GM18505 (cell line): Measurements from ENCODE around the gene AMPH.

Experiments used
- ATAC-seq: cut with Tn5 transposase; IDR thresholded peaks from one replicate; pipeline ENCODE4 v1.9.1; 2021; ENCODE audit not compliant: unreplicated experiment
- POLR2A ChIP-seq: IDR thresholded peaks from 4 replicates; pipeline ENCODE4 v1.6.1; 2011; ENCODE audit warnings: borderline replicate concordance; ENCODE audit not compliant: insufficient read depth, insufficient read length; ENCODE audit errors: extremely low read depth

AMPH gene

DNA sequence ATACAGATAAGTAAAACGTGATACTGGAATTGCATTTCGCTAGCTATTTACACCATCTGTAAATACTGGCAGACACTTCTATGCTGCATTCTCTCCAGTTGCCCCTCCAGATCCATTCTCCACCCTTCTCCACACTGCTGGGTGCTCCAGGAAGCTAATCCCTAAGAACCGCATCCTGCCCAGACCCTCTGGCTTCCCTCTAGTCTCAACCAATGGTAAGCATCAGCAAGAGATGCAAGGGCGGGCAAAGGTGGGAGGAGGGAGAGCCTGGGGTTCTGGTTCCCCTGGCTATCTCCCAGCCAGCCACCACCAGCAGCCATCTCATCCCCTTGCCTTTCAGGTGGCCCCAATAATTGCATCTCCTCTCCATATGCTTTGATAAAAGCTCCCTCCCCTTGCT, 84.4 kb downstream of the AMPH start:
- no peak for TF ChIP-seq POLR2A
- no peak for ATAC-seq

DNA sequence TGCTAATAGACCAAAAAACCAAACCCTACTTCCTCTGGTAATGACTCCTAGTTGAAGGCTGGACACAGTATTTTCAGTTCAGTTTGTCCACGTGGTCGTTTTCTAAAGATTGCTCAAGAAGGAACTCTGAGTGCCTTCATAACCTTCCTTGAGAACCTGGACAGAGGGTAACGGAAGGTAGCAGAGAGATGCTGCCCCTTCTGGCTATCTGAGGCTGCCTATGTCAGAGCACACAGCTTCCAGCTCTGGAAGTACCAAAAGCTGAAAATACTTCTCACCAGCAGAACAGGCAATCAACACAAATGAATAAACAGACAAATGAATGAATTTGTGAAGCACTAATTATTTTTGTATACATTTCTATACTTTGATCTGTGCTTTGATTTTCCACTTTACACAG, 85.2 kb downstream of the AMPH start:
- ATAC-seq: no peak
- TF ChIP-seq POLR2A: no peak

DNA sequence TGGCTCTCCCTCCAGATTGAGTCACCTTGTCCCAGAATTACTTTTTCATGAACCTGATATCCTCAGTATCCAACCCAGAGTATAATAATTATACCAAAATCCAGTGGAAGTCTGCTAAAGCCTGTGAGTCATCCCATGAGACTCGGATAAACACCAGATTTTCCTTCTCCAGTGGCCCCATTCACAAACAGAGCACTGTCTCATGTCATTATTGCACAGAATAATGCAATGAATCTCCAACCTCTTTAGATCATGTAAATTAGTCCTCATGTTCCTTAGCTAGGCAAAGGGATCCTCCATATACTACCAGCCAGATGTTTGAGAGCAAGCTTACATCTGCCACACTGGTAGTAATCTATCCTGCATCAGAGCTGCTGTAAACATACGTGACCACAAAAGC, 89.0 kb downstream of the AMPH start:
- ATAC-seq: no peak
- TF ChIP-seq POLR2A: no peak

DNA sequence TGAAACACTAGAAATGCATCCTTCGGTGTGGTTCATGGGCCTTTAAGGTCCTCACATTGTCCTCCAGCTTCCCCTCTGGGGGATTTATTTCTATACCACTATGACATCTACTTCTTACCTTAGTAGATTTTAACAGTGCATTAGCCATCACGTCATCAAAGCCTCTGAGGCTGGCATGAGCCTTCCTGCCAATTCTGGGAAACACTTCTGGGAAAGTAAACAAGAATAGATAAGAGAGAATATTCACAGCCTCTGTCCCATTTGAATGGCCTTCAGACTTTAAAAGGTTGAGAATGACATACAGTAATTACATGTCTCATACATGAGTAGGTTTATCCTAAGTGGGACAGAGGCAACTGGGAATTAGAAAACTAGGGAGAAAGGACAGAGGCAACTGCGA, 89.7 kb downstream of the AMPH start:
- TF ChIP-seq POLR2A: no peak
- ATAC-seq: no peak

DNA sequence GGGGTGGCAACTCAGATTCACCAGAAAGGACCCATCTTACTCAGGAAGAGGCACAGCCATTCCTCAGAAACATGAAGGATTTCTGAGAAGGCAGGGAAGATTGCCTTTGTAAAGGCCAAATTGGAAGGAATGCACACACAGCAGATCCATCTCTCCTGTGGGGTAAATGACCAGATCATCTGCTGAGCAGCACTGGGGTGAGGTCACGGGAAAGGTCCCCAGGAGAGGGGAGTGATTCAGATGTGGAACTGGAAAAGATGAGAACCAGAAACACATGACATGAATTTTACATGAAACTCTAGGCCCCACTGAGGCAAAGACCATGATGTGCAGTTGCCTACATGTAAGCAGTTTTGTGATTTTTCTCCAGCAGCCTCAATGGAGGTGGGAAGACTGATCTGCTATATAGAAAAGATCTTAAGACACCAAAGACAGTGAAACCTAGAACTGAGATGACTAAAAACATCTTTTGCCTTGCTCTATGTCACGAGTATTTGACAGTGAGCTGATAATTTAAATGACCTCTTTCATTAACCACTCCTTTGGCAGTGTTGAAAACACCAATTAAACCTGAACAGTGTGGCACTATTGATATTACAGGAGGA, 91.6 kb downstream of the AMPH start:
- ATAC-seq: no peak
- TF ChIP-seq POLR2A: no peak

DNA sequence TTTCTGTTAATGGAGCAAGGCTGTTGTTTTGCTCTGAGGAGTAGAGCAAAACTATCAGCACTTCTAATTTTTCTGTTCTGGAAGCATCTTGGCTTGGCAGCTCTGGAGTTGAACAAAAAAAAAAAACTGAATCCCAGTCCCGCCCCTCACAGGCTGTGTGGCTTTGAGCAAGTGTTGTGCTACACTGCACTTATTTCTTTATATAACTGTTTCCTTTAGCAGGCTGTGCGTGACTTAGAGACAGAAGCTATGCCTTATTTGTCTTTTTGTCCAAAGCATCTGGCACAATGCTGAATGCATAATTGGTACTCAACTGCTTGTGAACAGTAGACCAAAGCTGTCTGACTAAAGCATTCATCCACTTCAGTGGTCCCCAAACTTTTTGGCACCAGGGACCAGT, 96.1 kb downstream of the AMPH start:
- TF ChIP-seq POLR2A: no peak
- ATAC-seq: no peak

DNA sequence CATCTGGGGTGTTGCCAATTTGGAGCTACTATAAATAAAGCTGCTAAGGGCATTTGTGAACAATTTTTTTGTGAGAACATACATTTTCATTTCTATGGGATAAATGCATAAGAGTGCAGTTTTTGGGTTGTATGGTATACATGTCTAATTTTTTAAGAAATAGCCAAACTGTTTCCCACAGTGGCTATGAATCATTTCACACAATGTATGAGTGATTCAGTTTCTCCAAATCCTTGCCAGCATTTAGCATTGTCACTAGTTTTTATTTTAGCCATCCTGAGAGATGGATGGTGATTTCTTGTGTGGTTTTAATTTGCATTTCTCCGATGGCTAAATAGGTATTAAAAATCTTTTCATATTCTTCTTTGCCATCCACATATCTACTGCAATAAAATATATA, 105.3 kb downstream of the AMPH start:
- ATAC-seq: no peak
- no peak for TF ChIP-seq POLR2A

DNA sequence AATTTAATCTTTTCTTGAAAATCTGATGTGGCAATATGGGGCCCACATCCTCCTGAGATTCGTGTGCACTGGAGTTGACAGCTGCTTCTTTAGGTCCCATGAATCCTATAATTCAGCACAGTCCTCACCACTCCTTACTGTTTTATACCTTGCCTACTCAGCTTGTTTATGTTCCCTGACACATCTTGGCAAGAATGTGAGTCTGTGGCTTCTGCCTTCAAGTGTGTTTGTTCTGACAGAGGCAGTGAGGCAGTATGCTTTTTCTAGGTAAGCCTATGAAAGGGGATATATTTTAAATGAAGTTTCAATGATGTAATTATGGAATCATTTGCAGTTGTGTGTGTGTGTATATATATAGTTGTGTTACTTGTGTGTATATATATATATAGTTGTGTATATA, 106.4 kb downstream of the AMPH start:
- ATAC-seq: no peak
- TF ChIP-seq POLR2A: no peak

DNA sequence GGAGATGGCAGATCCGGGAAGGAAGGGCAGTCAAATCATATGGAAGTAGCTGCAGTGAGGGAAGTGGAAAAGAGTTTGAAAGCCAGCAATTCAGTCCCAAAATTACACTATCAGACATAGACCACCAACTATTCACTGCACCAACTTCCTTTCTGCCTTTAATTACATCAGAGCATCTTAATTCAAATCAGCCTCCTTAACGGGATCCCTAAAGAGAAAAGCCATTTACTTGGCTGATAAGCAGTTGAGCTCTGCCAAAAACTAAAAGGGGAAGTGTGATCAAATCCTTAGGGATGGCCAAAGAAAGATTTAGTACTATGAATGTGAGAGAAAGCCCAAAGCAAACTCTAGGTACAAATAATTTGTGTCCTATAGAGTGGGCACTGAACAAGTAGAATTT, 110.4 kb downstream of the AMPH start:
- ATAC-seq: no peak
- TF ChIP-seq POLR2A: no peak

DNA sequence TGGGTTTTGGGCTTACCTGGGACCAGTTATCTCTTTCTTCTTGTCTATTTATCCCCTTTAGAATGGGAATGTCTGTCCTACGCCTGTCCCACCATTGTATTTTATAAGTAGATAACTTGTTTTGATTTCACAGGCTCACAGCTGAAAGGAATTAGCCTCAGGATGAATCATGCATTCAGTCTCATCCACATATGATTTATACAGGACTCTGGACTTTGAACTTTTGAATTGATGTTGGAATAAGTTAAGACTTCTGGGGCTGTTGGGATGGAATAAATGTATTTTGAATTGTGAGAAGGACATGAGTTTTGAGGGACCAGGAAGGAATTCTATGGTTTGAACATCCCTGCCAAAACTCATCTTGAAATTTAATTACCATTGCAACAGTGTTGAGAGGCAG, 112.6 kb downstream of the AMPH start:
- no peak for TF ChIP-seq POLR2A
- ATAC-seq: no peak

DNA sequence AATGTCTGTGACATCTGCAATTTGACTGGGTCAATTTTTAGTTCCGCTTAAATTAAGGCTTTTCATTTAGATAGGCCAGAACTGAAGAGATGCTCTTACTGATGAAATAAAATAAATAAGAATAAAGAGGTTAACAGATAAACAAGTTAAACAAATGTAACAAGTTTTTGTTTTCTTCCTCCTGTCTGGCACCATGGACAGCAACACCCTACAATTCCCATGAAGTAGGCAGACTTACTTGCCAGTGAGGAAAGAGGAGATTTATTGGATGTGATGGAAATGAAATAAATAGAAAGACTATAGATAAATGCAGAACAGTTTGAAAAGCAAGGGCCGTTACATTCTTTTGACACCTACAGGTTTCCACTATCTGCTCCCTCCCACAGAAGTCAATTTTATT, 118.5 kb downstream of the AMPH start:
- ATAC-seq: no peak
- no peak for TF ChIP-seq POLR2A

DNA sequence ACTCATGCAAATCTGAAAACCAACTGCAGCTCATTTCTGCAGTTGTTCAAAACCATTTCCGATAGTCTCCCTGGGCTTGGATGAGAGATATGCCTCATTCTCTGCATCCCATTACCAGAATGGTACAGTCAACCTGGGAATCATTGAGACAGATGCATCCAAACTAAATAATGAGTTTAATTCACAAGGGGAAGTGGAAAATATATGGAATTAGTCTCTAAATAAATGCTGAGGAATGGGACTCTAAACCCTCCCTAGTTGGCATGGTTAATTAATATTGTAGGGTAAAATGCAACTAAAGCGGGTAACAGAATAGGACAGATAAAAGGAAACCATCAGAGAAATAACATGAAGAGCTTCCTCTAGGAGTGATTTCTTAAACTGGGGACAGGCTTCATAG, 118.9 kb downstream of the AMPH start:
- no peak for ATAC-seq
- no peak for TF ChIP-seq POLR2A

DNA sequence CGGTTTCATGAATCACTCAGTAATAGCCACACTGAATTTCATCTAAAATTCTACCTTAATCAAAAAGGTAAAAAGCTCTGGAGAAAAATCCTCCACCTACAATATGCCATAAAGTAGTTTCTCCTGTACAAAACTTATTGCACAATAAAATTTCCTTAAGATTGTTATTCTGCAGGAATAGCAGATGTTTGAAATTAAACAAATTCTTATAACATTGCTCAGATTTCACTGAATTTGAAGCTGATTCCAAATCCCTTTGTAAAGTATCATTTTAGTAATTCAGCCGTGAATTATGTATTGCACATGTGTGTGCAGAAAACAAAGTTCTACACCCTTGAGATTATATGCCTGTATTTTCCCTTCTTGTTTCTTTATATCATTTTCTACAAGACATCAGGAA, 123.8 kb downstream of the AMPH start:
- ATAC-seq: no peak
- no peak for TF ChIP-seq POLR2A

DNA sequence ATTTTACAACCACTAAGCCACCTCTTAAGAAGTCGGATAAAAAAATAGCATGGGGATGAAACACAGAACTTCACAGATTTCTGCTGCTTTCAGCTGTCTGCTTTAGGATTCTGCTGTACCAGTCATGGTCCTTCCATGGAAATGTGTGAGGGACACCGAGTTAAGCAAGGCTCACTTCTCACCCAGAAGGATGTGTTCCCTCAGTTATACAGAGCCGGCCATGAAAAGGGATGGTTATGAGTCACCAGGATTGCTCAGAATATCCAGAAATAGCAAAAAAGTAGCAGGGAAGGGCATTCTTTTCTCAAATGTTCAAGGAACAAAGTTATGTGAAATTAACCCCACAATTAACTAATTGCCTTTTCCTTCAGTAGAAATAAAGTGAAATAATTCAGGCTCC, 124.4 kb downstream of the AMPH start:
- no peak for ATAC-seq
- no peak for TF ChIP-seq POLR2A

DNA sequence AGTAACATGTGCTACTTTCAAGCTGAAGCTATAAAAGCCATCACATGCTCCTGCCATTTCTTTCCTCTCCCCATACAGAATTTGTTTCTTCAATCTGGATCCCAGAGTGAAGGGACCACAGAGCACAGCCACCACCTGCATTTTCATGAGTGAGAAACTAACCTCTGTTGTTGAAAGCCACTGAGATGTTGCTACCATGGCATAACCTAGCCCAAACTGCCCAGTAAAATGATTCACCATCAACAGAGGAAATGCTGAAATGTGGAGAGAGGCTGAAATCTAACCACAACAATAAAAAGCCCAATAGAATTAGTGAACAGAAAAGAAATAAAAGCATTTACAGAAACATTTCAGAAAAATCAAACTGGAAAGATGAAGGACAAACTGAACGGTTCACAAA, 125.2 kb downstream of the AMPH start:
- TF ChIP-seq POLR2A: no peak

More for the DNA sequence above, 125.2 kb downstream of the AMPH start:
- no peak for ATAC-seq
